T follicular helper cell (primary cell): ENCODE measurements around the gene TGFBR2.

Source experiments
- DNase-seq: peaks from one replicate; pipeline ENCODE4 v3.0.0-alpha.2; 2020; ENCODE audit warnings: low read depth

The TGFBR2 gene

DNA sequence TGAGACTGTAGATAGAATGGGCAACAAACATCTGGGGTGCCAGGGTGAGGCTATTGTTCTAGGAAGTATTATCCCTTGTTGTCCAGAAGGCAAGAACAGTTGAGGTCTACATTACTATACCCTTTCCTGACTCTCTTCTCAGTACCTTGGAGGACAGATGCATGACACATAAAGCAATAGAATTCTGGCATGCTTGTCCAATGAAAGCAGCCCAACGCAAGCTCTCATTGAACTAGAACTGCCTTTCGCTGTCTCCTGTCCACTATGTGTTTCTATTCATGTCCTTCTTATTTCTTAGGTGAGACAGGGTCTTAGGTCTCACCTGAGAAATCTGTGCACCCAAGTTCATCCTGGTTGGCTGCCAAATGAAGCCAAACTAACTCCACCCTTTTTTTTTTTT, 68.6 kb downstream of the TGFBR2 start:
- no peak for DNase-seq

DNA sequence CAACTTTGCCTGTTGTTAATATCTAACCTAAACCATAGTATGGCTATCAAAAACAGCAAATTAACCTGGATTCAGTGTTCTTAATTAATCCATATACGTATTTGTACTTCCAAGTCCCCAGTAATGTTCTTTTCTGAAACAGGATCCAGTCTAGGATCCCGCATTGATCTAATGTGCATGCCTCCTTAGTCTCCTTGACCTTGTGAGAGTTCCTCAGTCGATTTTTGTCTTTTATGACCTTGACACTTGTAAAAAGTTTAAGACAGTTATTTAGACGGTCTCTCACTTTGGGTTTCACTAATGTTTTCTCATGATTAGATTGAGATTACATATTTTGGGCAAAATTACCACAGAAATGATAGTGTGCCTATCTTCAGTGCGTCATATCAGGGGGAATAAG, 69.4 kb downstream of the TGFBR2 start:
- DNase-seq: no peak

DNA sequence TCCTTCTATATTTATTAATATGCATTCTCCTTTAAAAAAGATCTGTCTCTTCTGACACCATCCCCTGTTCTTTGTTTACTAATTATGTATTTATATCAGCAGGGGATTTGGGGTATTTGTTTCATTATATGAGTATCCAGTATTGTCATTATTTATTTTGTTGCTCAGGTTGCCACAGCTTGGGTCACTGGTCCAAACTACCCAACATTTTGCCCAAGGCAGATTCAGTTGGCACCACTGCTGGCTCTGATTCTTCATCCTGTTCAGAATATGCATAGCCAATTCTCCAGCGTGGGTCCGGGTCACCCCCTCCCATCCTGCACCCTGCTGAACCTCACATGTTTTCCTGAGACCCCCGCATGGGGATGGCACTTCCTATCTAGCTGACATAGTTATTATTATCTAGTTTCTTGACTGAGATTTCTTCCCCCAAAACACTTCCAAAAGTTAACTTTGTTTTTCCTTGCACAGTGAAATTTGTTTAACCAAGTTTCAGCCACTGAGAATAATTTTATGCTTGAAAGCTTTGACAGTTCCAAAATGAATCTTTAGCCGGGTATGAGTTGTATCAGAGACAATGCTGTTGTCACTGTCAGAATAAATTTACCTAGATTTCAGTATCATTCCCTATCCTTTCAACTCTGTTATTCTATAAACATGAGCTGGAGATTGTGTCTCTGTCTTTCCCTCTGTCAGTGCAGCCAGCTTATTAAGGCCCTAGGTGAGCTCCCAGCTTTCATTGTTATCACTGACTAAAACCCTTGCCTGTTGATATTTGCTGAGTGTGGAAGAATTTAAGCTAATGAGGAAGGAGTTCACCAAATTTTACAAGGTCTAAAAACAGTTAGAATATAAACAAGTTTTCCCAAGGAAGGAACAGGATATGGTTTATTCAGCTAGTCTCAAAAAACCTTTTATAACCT, 70.3 kb downstream of the TGFBR2 start:
- DNase-seq: no peak

GRCh38 chr3:30677347-30677685, 70.9 kb downstream of the TGFBR2 start:
- no peak for DNase-seq

DNA sequence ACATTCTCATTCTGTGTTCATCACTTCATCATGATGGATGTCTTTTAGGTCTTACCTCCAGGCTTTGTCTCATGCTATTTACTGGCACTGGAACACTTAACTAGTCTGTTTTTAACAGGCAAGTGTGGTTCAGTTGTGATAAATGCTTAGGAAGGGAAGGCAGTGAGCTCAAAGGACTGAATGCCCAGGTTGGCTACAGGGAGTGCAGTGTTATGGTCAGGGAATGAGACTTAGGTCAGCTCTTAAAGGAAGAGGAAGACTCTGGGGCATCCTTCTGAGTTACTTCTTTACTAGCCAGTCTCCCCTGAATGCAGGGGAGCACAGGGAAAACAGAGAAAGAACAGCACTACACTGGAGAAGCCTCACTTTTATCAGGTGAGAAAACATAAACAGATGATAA, 72.6 kb downstream of the TGFBR2 start:
- no peak for DNase-seq

DNA sequence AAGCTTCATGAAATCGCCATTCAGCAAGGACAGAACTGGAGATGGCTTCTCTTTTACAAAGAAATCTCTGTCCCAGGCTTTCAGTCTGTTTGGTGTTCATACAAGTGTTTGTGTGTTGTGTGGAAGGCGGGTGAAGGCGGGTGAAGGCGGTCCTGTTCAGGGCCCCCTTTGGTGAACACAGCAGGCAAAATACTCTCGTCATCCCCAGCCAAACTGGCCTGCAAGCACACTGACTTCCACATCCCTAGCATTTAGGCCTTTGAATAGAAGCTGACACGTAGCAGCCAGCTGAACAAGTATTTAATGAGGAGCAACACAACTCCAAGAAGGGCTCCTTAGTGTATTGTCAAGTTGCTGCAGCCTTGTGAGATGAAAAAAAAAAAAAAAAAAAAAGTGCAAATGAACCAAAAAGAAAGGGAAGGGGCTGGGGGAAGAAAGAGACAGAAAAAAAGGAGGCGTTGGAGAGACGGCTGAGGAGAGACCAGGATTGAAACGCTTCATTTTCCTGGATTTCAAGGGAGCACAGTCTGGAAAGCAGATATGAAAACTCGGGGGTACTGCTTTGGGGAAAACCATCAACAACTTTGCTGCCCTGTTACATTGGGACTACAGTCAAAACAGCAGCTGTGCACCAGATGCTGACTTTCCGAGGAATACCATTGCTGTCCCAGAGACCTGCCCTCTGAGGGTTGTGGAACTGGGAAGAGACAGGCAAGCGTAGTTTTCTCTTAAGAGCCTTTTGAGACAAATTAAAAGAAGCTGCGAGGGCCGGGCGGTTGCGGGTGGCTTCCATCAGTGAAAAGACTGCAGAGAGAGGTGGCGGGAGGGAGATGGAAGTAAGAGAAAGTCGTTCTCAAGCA, 74.6 kb downstream of the TGFBR2 start:
- no peak for DNase-seq

- no peak for DNase-seq
These were observed 75.3 kb downstream of the TGFBR2 start for GRCh38 chr3:30681649-30682211.

GRCh38 chr3:30682434-30683155, 76.2 kb downstream of the TGFBR2 start:
- no peak for DNase-seq

DNA sequence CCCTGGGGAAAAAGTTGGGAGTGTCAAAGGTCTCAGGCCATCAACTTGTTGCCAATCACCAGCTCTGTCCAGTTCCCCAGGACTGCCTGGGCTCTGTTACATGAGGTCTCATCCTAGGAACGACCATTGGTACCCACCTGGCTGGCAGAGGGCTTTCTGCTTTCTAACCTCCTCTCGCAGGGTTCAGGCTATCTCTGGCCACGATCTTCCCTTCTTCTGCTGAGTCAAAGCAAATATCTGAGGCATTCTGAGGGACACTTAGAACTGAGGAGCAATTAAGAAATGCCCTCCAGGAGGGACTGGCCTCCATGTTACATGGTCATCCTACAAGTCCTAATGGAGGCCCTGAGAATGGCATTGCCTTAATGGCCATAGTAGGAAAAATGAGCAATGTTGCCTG, 77.4 kb downstream of the TGFBR2 start:
- no peak for DNase-seq

DNA sequence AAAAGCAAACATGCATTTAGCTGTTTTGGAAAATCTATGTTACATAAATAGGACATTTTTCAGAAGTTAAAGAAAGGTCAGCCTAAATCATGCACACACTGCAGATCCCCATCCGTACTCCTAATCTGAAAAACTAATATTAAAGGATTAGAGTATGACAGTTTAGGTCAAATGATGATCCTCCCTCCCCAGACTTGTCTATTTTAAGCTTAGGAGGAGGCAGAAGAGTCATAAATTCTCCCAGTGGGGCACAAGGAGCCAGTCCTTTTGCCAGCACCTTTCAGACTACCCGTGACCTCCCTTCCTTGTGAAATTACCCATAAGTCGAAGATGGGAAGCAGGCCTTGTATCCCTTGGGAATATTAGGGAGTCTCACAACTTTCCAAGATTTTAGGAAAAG, 78.0 kb downstream of the TGFBR2 start:
- no peak for DNase-seq

- DNase-seq: no peak
These were observed 78.9 kb downstream of the TGFBR2 start for GRCh38 chr3:30685267-30685667.

- DNase-seq: no peak
These were observed 79.8 kb downstream of the TGFBR2 start for GRCh38 chr3:30686176-30686575.

- no peak for DNase-seq
These were observed 80.4 kb downstream of the TGFBR2 start for GRCh38 chr3:30686799-30687198.

DNA sequence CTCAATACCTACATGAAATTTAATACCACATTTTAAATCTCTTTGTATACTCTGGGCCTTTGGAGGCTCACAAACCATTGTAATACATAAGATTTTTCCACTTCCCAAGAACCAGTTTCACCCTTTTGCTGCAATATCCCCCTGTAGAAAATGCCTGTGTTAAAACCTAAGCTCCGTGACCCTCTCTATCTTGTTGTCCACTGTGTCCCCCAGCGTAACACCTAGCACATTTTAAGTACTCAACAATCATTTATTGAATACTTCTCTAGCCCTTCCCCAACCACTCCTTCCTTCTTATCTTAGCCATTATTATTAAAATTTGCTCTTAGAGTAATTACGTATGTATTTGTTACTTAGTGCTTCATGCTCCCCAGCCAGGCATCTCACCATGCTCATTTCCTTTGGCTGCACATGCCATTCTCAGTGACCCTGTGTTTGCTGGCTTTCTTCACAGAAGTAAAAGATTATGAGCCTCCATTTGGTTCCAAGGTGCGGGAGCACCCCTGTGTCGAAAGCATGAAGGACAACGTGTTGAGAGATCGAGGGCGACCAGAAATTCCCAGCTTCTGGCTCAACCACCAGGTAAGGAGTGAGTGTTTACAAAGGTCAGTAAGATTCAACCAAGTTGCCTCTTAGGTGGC, 81.6 kb downstream of the TGFBR2 start:
- DNase-seq: no peak

- no peak for DNase-seq
These were observed 82.6 kb downstream of the TGFBR2 start for GRCh38 chr3:30688776-30689641.

DNA sequence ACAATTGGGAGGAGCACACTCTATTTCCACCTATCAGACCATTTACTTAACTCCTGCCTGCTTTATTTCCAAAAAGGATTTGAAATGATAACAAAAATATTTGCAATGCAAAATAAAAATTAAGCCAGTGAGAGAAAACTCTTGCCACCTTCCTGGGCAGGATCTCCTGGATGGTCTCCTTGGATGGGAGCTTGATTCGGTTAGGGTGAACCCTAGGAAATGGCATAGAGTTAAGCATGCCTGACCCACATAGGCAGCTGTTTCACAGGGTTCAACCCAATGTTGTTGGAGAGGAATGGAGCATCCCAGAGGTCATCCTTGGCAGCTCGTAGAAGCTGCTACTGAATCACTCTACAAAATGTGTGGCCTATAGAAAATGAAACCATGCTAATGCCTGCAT, 83.8 kb downstream of the TGFBR2 start:
- no peak for DNase-seq

- DNase-seq: no peak
These were observed 85.0 kb downstream of the TGFBR2 start for GRCh38 chr3:30691249-30691880.

GRCh38 chr3:30691944-30692343, 85.5 kb downstream of the TGFBR2 start:
- DNase-seq: no peak

DNA sequence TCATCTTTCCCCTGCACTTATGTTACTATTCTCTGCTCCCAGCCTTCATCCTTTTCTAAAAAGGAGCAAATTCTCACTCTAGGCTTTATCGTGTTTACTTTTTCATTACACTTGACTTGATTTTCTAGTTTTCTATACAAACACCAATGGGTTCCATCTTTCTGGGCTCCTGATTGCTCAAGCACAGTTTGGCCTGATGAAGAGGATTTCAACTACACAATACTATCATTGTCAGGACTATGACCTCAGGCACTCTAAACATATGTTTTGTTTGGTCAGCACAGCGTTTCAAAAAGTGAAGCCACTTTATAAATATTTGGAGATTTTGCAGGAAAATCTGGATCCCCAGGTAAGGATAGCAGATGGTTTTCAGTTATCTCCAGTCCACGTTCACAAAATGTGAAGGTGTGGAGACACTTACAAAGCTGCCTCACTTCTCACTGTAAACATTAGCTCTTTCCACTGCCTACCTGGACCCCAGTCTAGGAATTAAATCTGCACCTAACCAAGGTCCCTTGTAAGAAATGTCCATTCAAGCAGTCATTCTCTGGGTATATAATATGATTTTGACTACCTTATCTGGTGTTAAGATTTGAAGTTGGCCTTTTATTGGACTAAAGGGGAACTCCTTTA, 86.2 kb downstream of the TGFBR2 start:
- no peak for DNase-seq
